Non-pigmented ciliary epithelial cell (primary cell): ENCODE measurements around the gene SLC26A11.
"Not testable (repeated sequence)": the region's sequence is repeated elsewhere in the genome, so short reads cannot be mapped to it uniquely, and the experiment has no call there.

Experiments
- DNase-seq: peaks from one replicate; pipeline ENCODE4 v3.0.0-alpha.2; 2010; ENCODE audit warnings: low read depth

Gene SLC26A11

GRCh38 chr17:80244871-80245509 is 24.8 kb downstream of the SLC26A11 start:
- DNase-seq: no peak

GRCh38 chr17:80245566-80246265 is 25.5 kb downstream of the SLC26A11 start:
- no peak for DNase-seq

- DNase-seq: no peak
Measured at GRCh38 chr17:80246266-80246681, 26.0 kb downstream of the SLC26A11 start.

- no peak for DNase-seq
Measured at GRCh38 chr17:80246726-80247125, 26.5 kb downstream of the SLC26A11 start.

GRCh38 chr17:80247561-80247960 is 27.3 kb downstream of the SLC26A11 start:
- DNase-seq: no peak

- DNase-seq: no peak
Measured at GRCh38 chr17:80248001-80248893, 28.0 kb downstream of the SLC26A11 start.

GRCh38 chr17:80248894-80249710 is 28.9 kb downstream of the SLC26A11 start:
- no peak for DNase-seq

- DNase-seq: no peak
Measured at GRCh38 chr17:80251966-80252365, 31.7 kb downstream of the SLC26A11 start.

GRCh38 chr17:80252871-80253270 is 32.6 kb downstream of the SLC26A11 start:
- DNase-seq: no peak

GRCh38 chr17:80253631-80254395 is 33.6 kb downstream of the SLC26A11 start:
- no peak for DNase-seq

GRCh38 chr17:80254396-80255251 is 34.4 kb downstream of the SLC26A11 start:
- peak; percentile 74 for DNase-seq

- no peak for DNase-seq
Measured at GRCh38 chr17:80256034-80256350, 35.8 kb downstream of the SLC26A11 start.

- no peak for DNase-seq
Measured at GRCh38 chr17:80257716-80258213, 37.5 kb downstream of the SLC26A11 start.

- DNase-seq: not testable (repeated sequence)
Measured at GRCh38 chr17:80258296-80258695, 38.1 kb downstream of the SLC26A11 start.

- DNase-seq: no peak
Measured at GRCh38 chr17:80259457-80260068, 39.3 kb downstream of the SLC26A11 start.

- no peak for DNase-seq
Measured at GRCh38 chr17:80260069-80260535, 39.9 kb downstream of the SLC26A11 start.

- no peak for DNase-seq
Measured at GRCh38 chr17:80260791-80261158, 40.5 kb downstream of the SLC26A11 start, which contains the start of gene RNF213. Gene RNF213, plus strand, starts transcription at chr17:80260852. Its CDS starts 2,830 bp downstream, at chr17:80263682.

GRCh38 chr17:80261159-80261894 is 41.1 kb downstream of the SLC26A11 start:
- no peak for DNase-seq

- no peak for DNase-seq
Measured at GRCh38 chr17:80261895-80262279, 41.7 kb downstream of the SLC26A11 start.
